A549 (cell line): ENCODE results near the gene PLIN4.
"Not testable (repeated sequence)": the region's sequence is repeated elsewhere in the genome, so short reads cannot be mapped to it uniquely, and the experiment has no call there.

ENCODE experiments used
- EP300 ChIP-seq, 2 experiments: fragments of >200 bp; sonication (Bioruptor Twin); formaldehyde crosslinking; IDR thresholded peaks; 2 replicates in 1 of 2; 3 replicates in 1 of 2; pipeline ENCODE4 v1.6.1; 2016 to 2017
- ESRRA ChIP-seq: fragments of 150-350 bp; IDR thresholded peaks from 2 replicates; pipeline ENCODE4 v1.6.1; 2014; ENCODE audit warnings: mild to moderate bottlenecking, low read length, borderline replicate concordance
- MAX ChIP-seq: IDR thresholded peaks from 2 replicates; pipeline ENCODE4 v1.6.1; 2012
- POLR2A ChIP-seq: IDR thresholded peaks from 2 replicates; pipeline ENCODE4 v1.6.1; 2012; ENCODE audit warnings: mild to moderate bottlenecking, low read length
- RAD21 ChIP-seq, 2 experiments: fragments of >200 bp in 1 of 2; sonication (Bioruptor Twin) in 1 of 2; formaldehyde crosslinking in 1 of 2; IDR thresholded peaks in 1 of 2; conservative IDR thresholded peaks in 1 of 2; 2 replicates in 1 of 2; 3 replicates in 1 of 2; pipeline ENCODE4 v1.6.1; 2012 to 2018; ENCODE audit warnings: inconsistent platforms in 1 of 2
- SREBF2 ChIP-seq: fragments of 450-650 bp; IDR thresholded peaks from 2 replicates; pipeline ENCODE4 v1.6.1; 2014; ENCODE audit warnings: mild to moderate bottlenecking, moderate library complexity
- ZSCAN20 ChIP-seq: fragments of 250-450 bp; sonication (Bioruptor Pico); IDR thresholded peaks from 2 replicates; pipeline ENCODE4 v1.8.0; 2022; ENCODE audit warnings: mild to moderate bottlenecking, moderate library complexity
- TF ChIP-seq, protein P1 (sequence below): fragments of >200 bp; sonication (Bioruptor Twin); formaldehyde crosslinking; IDR thresholded peaks from 3 replicates; pipeline ENCODE4 v1.5.1; 2016

- TF ChIP-seq ESRRA; RAD21 (conservative IDR thresholded peaks at IDR 0.05 in 1 of 2, IDR thresholded peaks at IDR 0.05 in 1 of 2); POLR2A; ZSCAN20 (CRISPR knock-in tag); SREBF2; EP300 (IDR thresholded peaks at IDR 0.05); MAX: not testable (repeated sequence)
- TF ChIP-seq, protein P1, sequence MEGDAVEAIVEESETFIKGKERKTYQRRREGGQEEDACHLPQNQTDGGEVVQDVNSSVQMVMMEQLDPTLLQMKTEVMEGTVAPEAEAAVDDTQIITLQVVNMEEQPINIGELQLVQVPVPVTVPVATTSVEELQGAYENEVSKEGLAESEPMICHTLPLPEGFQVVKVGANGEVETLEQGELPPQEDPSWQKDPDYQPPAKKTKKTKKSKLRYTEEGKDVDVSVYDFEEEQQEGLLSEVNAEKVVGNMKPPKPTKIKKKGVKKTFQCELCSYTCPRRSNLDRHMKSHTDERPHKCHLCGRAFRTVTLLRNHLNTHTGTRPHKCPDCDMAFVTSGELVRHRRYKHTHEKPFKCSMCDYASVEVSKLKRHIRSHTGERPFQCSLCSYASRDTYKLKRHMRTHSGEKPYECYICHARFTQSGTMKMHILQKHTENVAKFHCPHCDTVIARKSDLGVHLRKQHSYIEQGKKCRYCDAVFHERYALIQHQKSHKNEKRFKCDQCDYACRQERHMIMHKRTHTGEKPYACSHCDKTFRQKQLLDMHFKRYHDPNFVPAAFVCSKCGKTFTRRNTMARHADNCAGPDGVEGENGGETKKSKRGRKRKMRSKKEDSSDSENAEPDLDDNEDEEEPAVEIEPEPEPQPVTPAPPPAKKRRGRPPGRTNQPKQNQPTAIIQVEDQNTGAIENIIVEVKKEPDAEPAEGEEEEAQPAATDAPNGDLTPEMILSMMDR = not testable (repeated sequence)
These were observed 23.5 kb upstream of the PLIN4 start for GRCh38 chr19:4541806-4542145.
